Measurements from ENCODE around the gene CBX7.

Gene CBX7

GRCh38 chr22:39152511-39153219, at the start of gene CBX7:
TSS of gene CBX7 (minus strand) at chr22:39152680. CDS start at chr22:39152444, 236 bp downstream.
- DNase-seq (ENCODE audit: low read depth) = no peak

GRCh38 chr22:39197578-39197977, 45.1 kb upstream of the CBX7 start:
- no peak for DNase-seq (ENCODE audit: low read depth)

DNA sequence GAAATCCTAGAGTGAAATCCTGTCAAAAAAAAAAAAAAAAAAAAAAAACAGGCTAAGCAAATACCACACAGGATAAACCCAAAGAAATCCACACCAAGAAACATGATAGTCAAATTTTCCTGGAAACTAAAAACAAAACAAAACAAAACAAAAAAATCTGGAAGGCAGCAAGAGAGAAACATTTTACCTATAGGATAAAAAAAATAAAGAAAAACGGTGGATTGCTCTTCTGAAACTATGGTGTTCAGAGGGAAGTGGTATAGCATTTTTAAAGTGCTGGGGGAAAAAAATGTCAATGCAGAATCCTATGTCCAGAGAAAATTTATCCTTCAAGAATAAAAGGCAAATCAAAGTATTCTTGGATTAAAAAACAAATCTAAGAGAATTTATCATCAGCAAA, 41.6 kb upstream of the CBX7 start:
- no peak for DNase-seq (ENCODE audit: low read depth)

DNA sequence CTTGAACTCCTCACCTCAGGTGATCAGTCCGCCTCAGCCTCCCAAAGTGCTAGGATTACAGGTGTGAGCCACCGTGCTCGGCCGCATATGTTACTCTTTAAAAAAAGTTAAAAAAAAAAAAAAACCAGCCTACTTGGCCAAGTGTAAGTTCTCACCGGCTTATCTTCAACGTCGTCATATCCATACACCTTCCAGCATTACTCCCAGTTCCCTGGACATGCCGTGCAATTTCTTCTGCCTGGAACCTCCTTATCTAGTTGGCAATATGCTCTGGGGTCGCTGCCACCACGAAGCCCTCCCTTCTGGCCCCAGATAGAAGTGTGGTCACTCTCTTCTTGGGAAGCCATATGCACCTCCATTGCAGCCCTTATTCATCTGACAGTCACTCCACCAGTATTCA, 36.3 kb upstream of the CBX7 start:
- DNase-seq (ENCODE audit: low read depth) = no peak

- no peak for DNase-seq (ENCODE audit: low read depth)
These were observed 33.1 kb upstream of the CBX7 start for GRCh38 chr22:39185601-39186012.

DNA sequence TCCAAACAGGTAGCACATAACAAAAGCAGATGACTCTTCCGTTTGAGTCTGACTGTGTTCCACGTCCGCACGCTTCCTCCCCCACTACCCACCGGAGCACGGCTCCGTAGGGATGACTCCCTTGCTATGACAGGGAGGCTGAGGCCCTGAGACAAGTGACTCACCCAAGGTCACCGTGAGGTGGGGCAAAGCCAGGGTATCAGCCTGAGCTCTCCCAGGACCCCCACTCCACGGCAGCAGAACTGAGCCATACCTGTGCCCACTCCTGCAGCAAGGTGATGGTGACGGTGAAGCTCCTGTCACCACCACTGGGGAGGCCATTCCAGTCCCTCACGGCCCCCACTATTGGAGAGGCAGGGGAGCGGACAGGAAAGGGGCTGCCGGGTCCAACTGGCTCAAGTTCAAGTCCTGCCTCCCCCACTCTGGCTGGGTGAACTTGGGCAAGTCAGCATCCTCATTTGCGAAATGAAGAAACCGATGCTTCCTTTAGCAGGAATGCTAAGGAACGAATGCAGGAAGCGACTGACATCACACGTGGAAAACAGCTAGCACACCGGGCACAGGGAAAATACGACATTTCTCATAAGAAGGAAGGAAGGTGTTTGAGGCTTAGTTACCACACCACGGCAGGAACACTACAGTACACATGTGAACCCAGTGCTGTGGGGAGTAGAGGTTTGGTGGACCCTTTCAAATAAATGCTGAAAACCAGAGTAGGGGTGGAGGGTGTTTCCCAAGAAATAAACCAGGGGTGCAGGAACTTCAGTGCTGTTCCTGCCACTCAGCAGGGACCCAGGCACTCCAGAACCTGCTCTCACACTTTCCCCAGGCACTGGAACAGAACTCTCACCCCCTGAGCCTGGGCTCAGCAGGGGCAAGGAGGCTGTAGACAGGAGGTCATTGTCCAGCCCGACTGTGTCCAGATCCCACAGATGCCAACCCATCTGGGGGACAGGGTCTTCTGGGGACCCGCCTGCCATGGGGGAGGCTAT, 32.4 kb upstream of the CBX7 start:
- DNase-seq (ENCODE audit: low read depth) = no peak

- no peak for DNase-seq (ENCODE audit: low read depth)
These were observed 31.6 kb upstream of the CBX7 start for GRCh38 chr22:39183991-39184585.

DNA sequence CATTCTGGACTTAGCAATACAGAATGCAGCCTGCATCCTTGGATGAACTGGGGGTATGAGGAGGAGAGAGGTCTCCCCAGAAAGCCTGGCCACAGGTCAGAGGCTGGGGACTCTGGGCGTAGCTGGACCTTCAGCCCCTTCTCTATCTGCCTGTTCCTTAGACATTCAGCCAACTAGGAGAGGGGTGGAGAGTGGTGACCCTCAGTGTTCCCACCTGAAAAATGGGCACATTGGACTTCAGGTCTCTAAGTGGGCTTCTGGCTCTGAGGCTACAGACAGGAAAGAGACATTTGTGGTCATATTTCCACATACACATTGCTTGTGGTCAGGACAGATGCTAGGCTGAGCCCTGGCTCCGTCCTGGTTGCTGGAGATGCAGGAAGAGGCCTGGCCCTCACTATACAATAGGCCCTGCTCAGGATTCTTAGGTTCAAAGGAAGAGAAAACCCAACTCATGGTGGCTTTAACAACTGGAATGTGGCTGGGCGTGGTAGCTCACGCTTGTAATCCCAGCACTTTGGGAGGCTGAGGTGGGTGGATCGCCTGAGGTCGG, 30.1 kb upstream of the CBX7 start:
- no peak for DNase-seq (ENCODE audit: low read depth)

DNA sequence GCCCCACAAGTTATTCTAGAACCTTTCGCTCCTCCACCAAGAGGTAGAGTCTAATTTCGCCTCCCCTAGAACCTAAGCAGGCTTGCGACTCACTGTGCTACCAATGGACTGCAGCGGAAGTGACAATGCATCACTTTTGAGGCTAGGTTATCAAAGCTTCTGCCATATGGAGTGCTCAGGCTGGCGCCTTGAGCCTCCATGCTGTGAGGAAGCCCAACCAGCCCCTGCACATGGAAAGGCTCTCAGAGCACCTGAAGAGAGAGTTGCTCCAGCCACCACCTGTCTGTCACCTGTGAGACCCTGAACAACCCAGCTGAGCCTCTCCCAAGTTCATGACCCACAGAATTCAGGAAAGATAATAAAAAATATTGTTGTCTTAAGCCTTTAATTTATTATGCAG, 29.3 kb upstream of the CBX7 start:
- no peak for DNase-seq (ENCODE audit: low read depth)

GRCh38 chr22:39181356-39181755, 28.9 kb upstream of the CBX7 start:
- DNase-seq (ENCODE audit: low read depth) = no peak

DNA sequence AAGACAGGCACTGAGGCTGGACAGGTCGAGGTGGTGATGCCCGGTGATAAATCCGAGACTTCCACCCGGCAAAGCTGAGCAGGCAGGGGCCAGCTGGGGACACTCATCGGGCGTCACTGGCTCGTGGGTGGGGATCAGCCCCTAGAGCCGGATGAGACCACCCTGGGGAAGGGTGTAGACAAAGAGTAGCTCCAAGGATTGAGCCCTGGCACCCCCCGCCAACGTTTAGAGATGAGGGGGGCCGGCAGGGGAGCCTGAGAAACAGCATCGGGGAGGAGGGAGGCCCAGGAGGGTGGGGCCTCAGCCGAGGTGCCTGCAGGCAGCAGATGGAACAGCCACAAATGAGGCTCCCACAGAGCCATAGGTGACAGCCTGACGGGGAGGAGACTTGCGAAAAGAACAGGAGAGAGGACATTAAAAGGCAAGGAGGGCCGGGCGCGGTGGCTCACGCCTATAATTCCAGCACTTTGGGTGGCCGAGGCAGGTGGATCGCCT, 27.4 kb upstream of the CBX7 start:
- DNase-seq (ENCODE audit: low read depth) = no peak

GRCh38 chr22:39179401-39179827, 26.9 kb upstream of the CBX7 start:
- no peak for DNase-seq (ENCODE audit: low read depth)

DNA sequence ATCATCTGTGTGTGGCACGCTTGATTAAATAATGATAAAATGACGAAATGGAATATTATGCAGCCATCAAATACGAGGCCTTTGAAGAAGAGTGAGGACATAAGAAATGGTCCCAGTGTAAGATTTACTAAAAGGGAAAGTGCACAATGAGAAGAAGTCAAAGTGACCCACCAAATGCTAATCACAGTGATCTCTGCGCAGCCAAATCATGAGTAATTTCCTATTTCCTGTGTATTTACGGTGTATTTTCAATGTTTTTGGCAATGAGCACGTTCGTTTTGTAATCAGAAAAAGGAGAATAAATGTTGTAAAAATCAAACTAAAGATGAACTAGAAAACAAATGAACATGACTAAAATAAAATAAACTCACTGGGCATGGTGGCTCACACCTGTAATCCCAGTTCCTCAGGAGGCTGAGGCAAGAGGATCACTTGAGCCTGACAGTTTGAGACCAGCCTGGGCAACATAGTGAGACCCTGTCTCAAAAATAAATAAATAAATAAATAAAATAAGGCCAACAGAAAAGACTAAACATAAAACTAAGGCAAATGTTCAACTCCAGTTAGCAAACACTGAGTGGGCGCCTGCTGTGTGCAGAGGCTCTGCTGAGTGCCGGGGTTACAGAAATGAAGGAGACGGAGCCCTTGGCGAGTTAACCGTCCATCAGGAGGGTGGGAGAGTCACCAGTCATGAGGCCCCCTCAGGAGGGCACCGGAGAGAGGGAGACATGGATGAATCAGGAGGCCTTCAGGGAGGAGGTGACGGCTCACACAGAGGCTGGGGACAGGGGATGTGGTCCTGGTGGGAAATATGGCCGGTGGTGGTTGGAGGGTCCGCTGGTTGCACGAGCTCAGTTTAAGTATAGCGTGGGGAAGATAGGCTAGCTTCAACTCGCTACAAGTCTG, 26.0 kb upstream of the CBX7 start:
- no peak for DNase-seq (ENCODE audit: low read depth)

- no peak for DNase-seq (ENCODE audit: low read depth)
These were observed 25.3 kb upstream of the CBX7 start for GRCh38 chr22:39177791-39178190.

DNA sequence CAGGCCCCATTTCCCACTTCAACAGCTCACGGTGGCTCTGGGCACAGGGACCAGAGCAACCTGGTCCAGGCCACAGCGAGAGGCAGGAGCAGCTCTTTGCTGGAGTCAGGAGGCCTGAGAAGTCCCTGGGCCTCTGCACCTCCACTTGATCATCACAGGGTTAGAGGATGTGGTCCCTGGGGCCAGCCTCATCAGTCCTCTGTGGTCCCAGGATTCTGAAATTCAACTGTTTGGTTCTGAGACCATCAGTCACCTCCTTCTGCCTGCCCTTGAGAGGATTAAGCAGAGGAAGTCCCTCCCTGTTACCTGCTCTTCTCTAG, 24.9 kb upstream of the CBX7 start:
- no peak for DNase-seq (ENCODE audit: low read depth)

- no peak for DNase-seq (ENCODE audit: low read depth)
These were observed 24.4 kb upstream of the CBX7 start for GRCh38 chr22:39176714-39177455.

DNA sequence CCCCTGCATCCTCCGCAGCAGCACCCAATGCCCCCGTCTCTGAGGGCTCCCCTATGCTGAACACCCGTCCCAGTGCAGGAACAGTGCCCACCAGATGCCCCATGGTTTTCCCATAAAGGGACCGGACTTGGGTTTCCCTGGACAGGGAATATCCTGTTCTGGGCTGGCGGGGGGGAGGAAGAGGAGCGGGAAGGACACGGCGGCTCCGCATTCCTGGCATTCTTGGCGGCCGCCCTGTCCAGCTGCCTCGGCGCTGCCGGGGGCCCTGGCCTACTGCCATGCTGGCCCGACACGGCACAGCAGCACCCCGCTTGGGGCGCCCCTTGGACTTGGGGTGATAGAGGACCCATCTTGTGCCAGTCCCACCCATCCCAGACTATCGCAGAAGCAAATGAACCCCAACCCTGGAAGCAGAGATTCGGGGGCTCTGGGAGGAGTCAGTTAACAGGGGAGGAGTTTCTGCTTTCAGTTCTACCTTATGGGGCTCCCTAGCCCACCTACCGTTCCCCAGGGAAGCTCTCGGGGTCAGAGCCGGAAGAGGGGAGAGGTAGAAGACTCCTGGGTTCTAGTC, 23.7 kb upstream of the CBX7 start:
- DNase-seq (ENCODE audit: low read depth) = no peak

- no peak for DNase-seq (ENCODE audit: low read depth)
These were observed 23.1 kb upstream of the CBX7 start for GRCh38 chr22:39175353-39176142.

All from non-pigmented ciliary epithelial cell (primary cell).